SK-N-SH treated with all-trans-retinoic acid at 6 μM for 48 hours (cell line): Measurements from ENCODE around the gene LTBR.

ENCODE experiments used
- ATAC-seq: fragments of 200-7000 bp; cut with Tn5 transposase; 3 replicates; pipeline ENCODE4 v1.9.1; 2020; ENCODE audit warnings: mild to moderate bottlenecking, moderate library complexity
- ARNTL ChIP-seq: fragments of 450-650 bp; formaldehyde crosslinking; IDR thresholded peaks from 2 replicates; pipeline ENCODE4 v1.5.0; 2020; ENCODE audit warnings: low read depth, mild to moderate bottlenecking, moderate library complexity, borderline replicate concordance
- BACH2 ChIP-seq: fragments of 250-450 bp; sonication (Bioruptor Pico); IDR thresholded peaks from 2 replicates; pipeline ENCODE4 v1.9.0; 2021; ENCODE audit warnings: mild to moderate bottlenecking, borderline replicate concordance
- ESRRG ChIP-seq: fragments of 250-450 bp; sonication (Bioruptor Pico); IDR thresholded peaks from 2 replicates; pipeline ENCODE4 v1.6.1; 2021; ENCODE audit warnings: mild to moderate bottlenecking
- GLIS3 ChIP-seq: fragments of 250-450 bp; sonication (Bioruptor Pico); IDR thresholded peaks from 2 replicates; pipeline ENCODE4 v1.5.0; 2020; ENCODE audit warnings: mild to moderate bottlenecking, moderate library complexity
- OSR1 ChIP-seq: fragments of 250-450 bp; sonication (Bioruptor Pico); IDR thresholded peaks from 2 replicates; pipeline ENCODE4 v1.8.0; 2022; ENCODE audit warnings: moderate library complexity, mild to moderate bottlenecking, inconsistent platforms
- PATZ1 ChIP-seq: fragments of 250-450 bp; sonication (Bioruptor Pico); IDR thresholded peaks from 2 replicates; pipeline ENCODE4 v1.8.0; 2020; ENCODE audit warnings: mild to moderate bottlenecking, moderate library complexity, borderline replicate concordance
- POU6F1 ChIP-seq: fragments of 250-450 bp; sonication (Bioruptor Pico); IDR thresholded peaks from 2 replicates; pipeline ENCODE4 v1.8.0; 2021; ENCODE audit warnings: low read depth, mild to moderate bottlenecking, moderate library complexity, borderline replicate concordance
- PPARA ChIP-seq: fragments of 250-450 bp; sonication (Bioruptor Pico); IDR thresholded peaks from 2 replicates; pipeline ENCODE4 v1.5.0; 2020; ENCODE audit warnings: mild to moderate bottlenecking, borderline replicate concordance
- RARB ChIP-seq: fragments of 250-450 bp; sonication (Bioruptor Pico); IDR thresholded peaks from 2 replicates; pipeline ENCODE4 v1.8.0; 2021; ENCODE audit warnings: mild to moderate bottlenecking, moderate library complexity
- SNAI2 ChIP-seq: fragments of 250-450 bp; sonication (Bioruptor Pico); IDR thresholded peaks from 2 replicates; pipeline ENCODE4 v1.5.0; 2020; ENCODE audit warnings: mild to moderate bottlenecking, moderate library complexity
- TCF4 ChIP-seq: fragments of 250-450 bp; sonication (Bioruptor Pico); IDR thresholded peaks from 2 replicates; pipeline ENCODE4 v1.8.0; 2021; ENCODE audit warnings: mild to moderate bottlenecking, moderate library complexity, borderline replicate concordance
- TOX ChIP-seq: fragments of 250-450 bp; sonication (Bioruptor Pico); IDR thresholded peaks from 2 replicates; pipeline ENCODE4 v1.8.0; 2021; ENCODE audit warnings: mild to moderate bottlenecking, moderate library complexity, borderline replicate concordance
- TSHZ2 ChIP-seq: fragments of 250-450 bp; sonication (Bioruptor Pico); IDR thresholded peaks from 2 replicates; pipeline ENCODE4 v1.5.0; 2020; ENCODE audit warnings: mild to moderate bottlenecking, moderate library complexity
- ZC3H10 ChIP-seq: fragments of 250-450 bp; sonication (Bioruptor Pico); IDR thresholded peaks from 2 replicates; pipeline ENCODE4 v1.5.1; 2021; ENCODE audit warnings: mild to moderate bottlenecking, moderate library complexity
- ZFP3 ChIP-seq: fragments of 250-450 bp; sonication (Bioruptor Pico); IDR thresholded peaks from 2 replicates; pipeline ENCODE4 v1.5.0; 2020; ENCODE audit warnings: mild to moderate bottlenecking, moderate library complexity
- ZFP30 ChIP-seq: fragments of 450-650 bp; formaldehyde crosslinking; IDR thresholded peaks from 2 replicates; pipeline ENCODE4 v1.5.0; 2022; ENCODE audit warnings: mild to moderate bottlenecking, moderate library complexity
- ZNF565 ChIP-seq: fragments of 450-650 bp; formaldehyde crosslinking; conservative IDR thresholded peaks from 2 replicates; pipeline ENCODE4 v1.5.0; 2020; ENCODE audit warnings: low read depth, mild to moderate bottlenecking, moderate library complexity
- ZNF70 ChIP-seq: fragments of 450-650 bp; formaldehyde crosslinking; IDR thresholded peaks from 2 replicates; pipeline ENCODE4 v1.5.0; 2020; ENCODE audit warnings: mild to moderate bottlenecking, moderate library complexity
- ZNF8 ChIP-seq: fragments of 450-650 bp; formaldehyde crosslinking; IDR thresholded peaks from 2 replicates; pipeline ENCODE4 v1.5.0; 2020; ENCODE audit warnings: mild to moderate bottlenecking, moderate library complexity

The LTBR gene

GRCh38 chr12:6440391-6440790 lies 56.4 kb downstream of the LTBR start:
- TF ChIP-seq ZC3H10 (CRISPR knock-in tag), result no peak
- TF ChIP-seq PPARA (CRISPR knock-in tag), result no peak
- TF ChIP-seq TCF4 (CRISPR knock-in tag), result no peak
- TF ChIP-seq ZNF565, result no peak
- TF ChIP-seq ZFP3, result no peak
- no peak for TF ChIP-seq ESRRG (CRISPR knock-in tag)
- no peak for TF ChIP-seq ARNTL
- TF ChIP-seq GLIS3 (CRISPR knock-in tag), result no peak
- no peak for TF ChIP-seq ZNF8
- no peak for TF ChIP-seq BACH2 (CRISPR knock-in tag)
- no peak for TF ChIP-seq RARB (CRISPR knock-in tag)
- no peak for TF ChIP-seq PATZ1 (CRISPR knock-in tag)
- TF ChIP-seq ZFP30 (CRISPR knock-in tag), result no peak
- TF ChIP-seq TSHZ2 (CRISPR knock-in tag), result no peak
- TF ChIP-seq SNAI2 (CRISPR knock-in tag), result no peak
- no peak for TF ChIP-seq ZNF70 (CRISPR knock-in tag)
- TF ChIP-seq TOX, result no peak
- no peak for TF ChIP-seq POU6F1
- TF ChIP-seq OSR1, result no peak
- ATAC-seq, result no peak
